HG02852 (cell line): Measurements from ENCODE around the gene FAM187B.
"Not testable (repeated sequence)": the region's sequence is repeated elsewhere in the genome, so short reads cannot be mapped to it uniquely, and the experiment has no call there.

Source experiments
- ATAC-seq: cut with Tn5 transposase; IDR thresholded peaks from one replicate; pipeline ENCODE4 v1.9.1; 2021; ENCODE audit warnings: mild to moderate bottlenecking, moderate library complexity; ENCODE audit not compliant: unreplicated experiment

The FAM187B gene

DNA sequence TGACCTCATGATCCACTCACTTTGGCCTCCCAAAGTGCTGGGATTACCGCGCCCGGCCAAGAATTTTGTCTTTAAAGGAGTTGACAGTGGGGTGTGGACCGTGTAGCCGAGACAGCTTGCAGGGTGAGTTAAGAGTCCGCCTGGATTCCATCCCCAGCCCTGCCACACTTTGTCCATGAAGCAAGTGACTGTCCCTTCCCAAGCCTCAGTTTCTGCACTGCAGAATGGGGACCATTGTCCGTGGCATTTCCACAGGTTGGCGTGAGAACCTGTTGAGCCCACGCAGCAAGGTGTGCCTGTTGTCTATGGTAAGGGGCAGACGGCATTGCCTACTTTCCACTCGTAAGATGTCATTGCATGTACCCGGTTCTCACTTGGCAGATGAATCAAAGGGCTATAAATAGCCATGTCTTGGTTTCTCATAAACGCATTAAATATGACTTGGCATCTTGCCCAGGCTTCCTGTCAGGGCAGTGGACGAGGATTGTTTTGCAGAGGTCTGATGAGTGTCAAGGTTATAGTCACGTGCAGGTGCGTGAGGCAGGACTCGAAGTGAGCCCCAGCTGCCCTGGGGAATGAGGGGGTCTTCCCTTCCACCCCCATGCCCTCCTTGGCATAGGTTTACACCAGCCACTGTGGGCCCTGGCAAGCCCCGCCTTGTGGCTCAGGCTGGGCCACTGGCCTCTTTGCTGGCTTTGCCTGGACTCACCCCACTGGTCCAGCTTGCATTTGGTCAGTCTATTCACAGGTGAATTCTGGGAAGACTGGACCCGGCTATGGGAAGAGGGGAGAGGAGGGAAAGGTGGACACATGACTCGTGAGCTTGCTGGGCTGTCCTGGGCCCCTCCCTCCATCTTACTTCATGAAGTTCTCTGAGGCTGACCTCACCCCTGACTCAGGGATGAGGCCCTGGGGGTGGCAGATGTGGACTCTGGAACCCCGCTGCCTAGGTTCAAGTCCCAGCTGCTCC is 14.6 kb downstream of the FAM187B start:
- ATAC-seq: no peak

DNA sequence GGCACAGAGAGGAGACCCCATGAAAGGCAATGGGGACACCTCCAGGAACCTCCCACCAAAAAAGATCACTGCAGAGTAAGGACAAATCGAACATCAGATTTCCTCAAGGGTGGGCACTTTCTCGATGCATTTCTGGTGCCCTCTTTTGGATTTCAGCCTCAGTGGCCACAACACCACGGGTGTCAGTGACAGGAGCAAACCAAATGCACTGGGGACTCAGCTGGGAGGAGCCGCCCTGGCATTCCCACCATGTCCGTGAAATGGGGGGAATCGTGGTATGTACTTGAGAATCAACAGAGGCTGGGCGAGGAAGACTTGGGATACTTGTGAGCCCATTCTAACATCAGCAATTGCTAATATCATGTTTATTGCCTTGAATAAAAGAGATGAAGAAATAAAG is 16.3 kb downstream of the FAM187B start:
- no peak for ATAC-seq

DNA sequence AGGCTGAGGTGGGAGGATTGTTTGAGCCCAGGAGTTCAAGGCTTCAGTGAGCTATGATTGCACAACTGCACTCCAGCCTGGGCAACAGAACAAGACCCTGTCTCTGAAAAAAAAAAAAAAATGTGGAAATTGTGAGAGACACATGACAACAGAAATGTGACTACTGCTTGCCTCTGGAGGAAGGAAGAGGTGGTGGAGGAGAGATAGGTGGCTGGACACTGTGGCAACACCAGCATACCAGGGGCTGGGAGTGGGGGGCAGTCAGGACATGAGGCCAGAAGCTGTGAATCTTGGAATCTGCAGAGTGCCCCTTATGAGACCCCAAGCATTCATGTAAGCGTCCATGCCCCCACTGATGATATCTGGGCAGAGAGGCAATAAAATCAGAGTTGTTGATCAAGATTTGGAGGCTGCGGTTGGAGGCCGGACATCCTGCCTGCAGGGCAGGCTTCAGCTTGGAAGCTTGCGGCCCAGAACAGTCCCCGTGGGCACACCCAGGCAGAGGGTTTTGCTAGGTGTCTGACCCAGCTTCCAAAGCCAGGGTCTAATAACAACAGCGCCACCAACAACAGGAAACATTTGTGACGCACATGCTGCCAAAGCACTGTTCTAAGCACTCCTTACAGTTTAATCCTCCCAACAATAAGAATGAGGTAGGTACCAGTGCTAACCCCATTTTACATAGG is 16.9 kb downstream of the FAM187B start:
- no peak for ATAC-seq

DNA sequence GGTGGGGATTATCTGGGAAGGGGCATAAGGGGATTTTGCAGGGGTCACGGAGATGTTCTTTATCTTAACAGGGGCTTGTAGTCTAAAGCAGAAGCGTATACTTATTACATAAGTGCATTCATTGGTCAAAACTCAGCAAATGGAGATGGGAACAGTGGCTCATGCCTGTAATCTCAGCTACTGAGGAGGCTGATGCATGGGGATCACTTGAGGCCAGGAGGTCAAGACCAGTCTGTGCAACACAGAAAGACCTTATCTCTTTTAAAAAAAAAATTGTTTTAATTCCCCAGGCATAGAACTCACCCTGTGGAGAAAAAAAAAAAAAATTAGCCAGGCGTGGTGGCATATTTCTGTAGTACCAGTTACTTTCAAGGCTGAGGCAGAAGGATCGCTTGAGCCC is 18.9 kb downstream of the FAM187B start:
- no peak for ATAC-seq

DNA sequence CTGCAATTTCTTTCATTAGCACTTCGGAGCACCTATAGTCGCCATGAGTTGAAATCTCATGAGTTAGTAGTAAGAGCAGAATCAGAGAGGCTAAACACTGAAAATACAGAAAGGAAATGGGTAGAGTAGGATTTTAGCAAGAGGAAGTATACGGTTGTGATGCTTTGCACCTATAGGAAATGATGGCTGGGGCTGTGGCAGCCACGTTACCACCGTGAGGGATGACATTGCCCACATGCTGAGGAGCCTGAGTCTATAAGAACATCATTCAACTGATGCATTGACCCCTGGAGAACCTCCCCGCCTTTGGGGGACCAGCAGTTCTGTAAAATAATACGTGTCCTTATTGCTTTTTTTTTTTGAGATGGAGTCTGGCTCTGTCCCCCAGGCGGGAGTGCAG is 20.4 kb downstream of the FAM187B start:
- no peak for ATAC-seq

DNA sequence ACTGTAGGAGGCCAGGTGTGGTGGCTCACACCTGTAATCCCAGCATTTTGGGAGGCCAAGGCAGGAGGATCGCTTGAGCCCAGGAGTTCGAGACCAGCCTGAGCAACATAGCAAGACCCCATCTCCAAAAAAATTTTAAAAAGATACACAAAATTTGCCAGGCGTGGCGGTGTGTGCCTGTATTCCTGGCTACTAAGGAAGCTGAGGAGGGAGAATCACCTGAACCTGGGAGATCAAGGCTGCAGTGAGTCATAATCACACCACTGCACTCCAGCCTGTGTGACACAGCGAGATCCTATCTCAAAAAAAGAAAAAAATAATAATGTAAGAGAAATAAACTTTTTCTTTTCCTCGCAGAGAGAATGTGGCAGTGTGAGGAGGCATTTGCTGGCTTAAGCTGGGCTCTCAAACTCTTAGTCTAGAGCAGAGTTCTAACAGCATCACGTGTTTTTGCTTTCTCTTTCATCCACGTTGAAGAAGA is 21.1 kb downstream of the FAM187B start:
- ATAC-seq: no peak

DNA sequence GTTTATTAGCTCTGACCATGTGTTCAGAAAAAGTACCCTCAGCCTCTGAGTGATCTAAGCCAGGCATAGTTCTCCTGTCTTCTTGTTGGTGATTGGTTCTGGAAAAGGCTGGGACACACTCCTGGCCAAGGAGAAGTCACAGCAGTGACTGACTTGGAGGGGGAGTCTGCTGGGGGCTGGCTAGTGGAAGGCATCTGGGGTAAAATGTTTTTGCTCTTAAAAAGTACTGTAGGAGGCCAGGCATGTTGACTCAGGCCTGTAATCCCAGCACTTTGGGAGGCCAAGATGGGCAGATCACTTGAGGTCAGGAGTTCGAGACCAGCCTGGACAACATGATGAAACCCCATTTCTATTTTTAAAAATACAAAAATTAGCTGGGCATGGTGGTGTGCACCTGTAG is 21.7 kb downstream of the FAM187B start:
- ATAC-seq: no peak

DNA sequence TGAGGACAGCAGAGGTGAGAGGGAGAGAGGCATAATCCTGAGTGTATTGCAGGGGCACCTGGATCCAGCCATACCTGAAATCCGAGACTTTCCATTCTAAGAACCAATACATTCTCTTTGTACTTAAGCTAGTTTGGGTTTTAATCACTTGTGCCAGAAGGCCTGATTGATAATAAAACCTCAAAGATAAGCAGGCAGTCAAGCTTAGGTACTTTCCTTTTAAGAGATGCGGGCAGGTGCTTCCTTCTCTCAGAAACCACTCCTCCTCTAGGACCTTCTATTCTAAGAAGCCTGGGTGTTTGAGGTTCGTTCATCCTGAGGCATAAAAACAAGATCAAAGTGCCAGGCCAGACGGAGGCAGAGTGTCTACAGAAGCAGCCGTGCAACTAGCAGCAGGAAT is 22.2 kb downstream of the FAM187B start:
- ATAC-seq: peak; percentile 50

DNA sequence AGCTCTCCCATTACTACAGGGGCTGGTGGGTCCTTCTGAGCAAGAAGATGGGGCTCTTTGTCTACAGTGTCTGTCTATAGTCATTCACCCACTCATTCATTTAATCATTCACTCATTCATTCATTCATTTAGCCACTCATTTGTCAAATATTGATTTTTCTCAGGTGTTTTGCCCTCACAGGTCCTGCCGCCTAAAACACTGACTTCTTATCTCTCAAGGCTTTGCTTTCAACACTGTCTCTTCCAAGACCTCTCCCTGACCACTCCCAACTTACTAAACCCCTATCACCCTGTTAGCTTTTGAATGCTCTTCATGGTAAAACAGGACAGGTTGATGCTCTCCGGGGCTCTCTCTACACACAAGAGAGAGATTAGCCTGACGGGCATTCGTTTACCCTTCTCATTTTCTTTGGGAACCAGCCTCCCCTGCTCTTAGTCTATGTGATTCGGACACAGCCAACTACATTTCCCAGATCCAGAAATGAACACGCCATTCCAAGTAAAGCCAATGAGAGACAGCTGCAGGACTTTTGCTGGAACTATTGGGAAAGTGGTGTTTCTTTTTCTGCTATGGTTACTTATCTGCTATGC is 22.7 kb downstream of the FAM187B start:
- ATAC-seq: no peak

DNA sequence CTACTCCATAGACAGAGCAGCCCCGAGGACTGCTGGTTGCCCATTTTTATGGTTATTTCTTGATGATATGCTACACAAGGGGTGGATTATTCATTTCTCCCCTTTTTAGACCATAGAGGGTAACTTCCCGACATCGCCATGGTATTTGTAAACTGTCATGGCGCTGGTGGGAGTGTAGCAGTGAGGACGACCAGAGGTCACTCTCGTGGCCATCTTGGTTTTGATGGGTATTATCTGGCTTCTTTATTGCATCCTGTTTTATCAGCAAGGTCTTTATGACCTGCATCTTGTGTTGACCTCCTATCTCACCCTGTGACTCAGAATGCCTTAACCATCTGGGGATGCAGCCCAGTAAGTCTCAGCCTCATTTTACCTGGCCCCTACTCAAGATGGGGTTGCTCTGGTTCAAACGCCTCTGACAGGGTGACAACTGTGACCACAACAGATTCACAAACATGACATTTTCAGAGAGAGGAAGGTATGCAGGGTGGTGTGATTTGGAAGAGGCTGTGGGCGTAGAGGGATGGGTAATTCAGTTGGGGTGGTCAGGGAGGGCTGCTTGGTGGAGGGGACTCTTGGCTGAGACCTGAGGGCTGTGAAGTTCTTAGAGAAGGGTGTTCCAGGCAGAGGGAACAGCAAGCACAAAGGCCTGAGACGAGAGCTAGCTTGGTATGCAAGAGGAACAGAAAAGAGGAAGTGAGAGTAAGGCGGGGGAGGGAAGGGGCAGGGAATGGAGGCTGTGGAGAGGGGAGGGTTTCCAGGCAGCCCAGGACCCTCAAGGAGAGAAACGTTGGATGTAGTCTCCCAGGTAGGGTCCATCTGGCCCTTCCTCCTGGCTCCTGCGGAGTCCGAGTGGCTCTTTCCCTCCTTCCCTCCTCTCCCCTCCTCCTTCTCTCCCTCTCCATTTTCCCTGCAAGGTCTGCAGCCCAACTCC is 23.5 kb downstream of the FAM187B start:
- peak; percentile 61 for ATAC-seq

DNA sequence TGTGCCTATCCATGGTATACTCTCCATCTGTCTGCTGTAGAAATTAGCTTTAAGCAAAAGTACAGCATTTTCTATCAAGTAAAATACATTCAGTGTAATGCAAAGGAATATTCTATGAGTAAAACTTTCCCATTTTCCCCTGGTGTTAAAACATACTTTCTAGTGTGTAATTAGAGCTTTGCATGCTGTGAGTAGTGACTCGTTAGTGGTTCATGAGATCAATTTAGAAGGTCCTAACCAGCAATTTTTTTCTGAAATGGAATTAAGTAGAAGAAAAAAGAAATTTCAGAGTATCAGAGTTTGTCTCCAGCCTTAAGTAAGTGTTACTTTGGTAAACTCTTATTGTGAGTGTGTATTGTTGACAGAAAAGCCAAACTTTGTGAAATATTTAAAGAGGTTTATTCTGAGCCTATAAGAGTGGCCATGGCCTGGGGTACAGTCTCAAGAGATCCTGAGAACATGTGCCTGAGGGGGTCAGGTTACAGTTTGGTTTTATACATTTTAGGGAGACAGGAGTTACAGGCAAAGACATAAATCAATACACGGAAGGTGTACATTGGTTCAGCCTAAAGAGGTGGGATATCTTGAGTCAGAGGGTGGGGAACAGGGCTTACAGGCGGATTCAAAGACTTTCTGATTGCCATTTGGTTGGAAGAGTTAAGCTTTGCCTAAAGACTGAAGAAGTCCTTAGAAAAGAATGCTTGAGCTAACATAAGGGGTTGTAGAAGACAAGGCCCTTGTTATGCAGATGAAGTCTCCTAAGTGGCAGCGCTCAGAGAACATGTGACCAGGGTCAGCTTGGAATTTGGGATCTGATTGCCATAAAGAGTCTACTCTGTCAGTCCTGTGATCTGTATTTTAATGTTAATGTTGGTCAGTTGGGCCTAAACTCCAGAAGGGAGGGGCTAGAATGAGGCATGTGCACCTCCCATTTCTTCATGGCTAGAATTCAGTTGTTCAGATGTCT is 25.5 kb downstream of the FAM187B start:
- no peak for ATAC-seq

DNA sequence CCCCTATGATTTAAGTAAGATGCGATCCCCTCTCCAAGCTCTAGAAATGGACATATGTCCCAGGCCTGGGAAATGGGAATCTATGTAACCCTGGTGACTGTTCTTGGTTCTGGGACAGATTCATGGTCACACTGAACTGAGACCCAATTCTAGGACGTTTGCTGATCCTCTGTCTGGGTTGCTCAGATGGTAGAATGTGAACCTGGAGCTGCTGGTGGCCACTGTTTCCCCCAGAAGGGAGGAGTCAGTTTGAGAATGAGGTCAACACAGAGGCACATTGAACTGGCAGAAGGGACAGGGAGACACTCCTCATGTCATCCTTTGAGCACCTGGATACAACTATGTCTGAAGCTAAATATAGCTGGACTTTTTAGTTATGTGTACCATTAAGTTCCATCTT is 29.1 kb downstream of the FAM187B start:
- no peak for ATAC-seq

DNA sequence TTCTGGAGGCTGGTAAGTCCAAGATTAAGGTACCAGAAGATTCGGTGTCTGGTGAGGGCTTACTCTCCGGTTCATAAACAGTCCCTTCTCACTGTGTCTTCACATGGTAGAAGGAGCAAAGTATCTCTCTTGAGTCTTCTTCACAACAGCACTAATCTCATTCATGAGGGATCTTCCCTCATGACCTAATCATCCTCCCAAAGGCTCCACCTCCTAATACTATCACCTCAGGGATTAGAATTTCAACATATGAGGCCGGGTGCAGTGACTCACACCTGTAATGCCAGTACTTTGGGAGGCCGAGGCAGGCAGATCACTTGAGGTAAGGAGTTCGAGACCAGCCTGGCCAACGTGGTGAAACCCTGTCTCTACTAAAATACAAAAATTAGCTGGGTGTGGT is 31.7 kb downstream of the FAM187B start:
- ATAC-seq: not testable (repeated sequence)

DNA sequence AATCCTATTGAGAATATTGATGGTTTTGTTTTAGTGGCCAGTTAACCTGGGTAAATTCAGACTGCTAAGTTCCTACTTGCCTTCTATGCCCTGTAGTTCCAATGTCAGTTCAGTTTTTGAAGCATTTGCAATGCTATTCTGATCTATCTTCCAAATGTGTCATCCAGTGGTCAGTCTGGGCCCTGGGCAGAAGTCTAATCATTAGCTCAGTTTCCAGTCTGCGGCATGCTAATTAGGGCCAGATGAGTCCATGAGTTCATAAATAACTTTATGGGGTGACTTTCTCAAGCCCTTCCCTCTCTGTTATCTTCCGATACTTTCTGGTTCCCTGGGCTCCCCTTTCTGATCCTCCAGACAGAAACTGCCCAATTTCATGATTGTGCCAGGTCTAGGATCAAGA is 32.7 kb downstream of the FAM187B start:
- ATAC-seq: no peak

DNA sequence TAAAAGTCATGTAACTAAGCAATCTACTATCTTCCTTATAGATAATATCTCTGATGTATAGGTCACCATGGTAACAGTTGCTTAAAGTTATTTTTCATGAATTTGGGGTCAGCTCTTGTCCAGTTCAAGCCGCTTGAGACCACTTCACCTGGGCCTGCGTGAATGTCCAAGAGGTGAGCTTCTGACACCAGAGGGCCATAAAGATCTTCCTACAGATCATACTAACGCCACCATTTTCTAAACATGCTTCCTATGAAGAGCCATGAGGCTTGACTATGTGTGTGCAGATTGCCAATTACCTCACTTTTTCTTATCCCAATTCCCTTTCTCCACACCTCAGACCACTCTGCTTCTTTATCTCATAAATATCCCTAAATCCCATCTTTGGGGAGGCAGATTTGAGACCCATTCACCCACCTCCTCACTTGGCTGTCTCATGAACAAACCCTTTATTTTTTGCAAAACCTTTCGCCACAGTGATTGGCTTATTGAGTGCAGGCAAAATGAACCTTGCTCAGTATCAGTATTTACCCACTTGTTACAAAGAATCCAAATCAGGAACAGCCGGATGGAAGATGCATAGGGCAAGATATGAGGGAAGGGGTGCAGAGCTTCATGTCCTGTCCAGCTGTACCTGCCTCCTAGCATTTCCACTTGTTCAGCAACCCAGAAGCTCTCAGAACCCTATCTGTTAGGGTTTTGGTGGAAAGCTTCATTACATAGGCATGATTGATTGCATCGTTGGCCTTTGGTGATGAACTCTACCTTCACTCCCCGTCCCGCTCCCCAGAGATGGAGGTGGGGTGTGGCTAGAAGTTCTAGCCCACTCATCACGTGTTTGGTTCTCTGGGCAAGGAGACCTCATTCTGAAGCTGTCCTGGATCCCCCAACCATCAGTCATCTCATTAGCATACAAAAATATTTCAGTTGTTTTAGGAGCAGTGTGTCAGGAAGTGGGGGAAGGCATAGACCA is 34.2 kb downstream of the FAM187B start:
- ATAC-seq: no peak

DNA sequence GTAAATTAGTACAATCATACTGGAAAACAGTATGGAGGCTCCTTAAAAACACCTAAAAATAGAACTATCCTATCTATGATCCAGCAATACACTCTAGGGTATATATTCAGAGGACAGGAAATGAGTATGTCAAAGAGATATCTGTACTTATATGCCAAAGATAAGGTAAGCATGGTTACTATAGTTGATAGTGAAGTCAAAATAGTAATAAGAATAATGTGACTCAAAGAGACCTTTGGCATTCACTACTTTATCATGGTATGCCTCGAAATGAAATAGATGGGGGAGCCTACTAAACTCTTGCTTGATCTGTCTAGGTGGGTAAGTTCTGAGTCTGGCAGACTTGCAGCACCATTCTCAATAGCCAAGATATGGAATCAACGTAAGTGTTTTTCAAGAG is 43.7 kb downstream of the FAM187B start:
- ATAC-seq: no peak

DNA sequence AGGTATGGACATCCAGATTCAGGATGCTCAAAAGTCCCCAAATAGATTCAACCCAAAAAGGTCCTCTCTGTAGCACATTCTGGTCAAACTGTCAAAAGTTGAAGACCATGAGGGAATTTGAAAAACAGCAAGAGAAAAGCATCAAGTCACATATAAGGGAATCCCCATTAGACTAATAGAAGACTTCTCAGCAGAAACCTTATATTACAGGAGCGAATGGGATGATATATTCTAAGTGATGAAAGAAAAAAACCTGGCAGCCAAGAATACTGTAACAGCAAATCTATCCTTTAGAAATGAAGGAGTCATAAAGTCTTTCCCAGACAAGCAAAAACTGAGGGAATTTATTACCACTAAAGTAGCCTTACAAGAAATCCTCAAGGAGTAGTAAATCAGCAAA is 44.3 kb downstream of the FAM187B start:
- no peak for ATAC-seq

DNA sequence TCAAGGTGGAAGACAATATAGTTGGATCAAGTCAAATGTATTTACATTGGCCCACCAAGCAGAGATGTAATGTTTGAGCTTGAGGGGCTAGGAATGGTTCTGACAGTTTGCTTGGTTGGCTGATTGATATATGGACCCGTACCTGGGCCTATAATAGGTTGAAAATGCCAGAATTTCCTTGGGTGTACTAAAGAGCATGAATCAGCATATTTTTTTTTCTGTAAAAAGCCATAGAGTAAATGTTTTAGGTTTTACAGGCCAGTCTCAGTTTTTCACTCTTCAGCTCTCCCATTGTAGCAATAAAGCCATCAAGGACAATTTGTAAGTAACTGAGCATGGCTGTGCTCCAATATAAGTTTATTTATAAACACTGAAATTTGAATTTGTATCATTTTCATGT is 47.2 kb downstream of the FAM187B start:
- ATAC-seq: no peak
